ENCODE measurements around the gene PRCC. TPM values are rescaled to one million over a fixed set of nuclear protein-coding genes. Genes with fewer than 3 reads are reported as not detected.
"Not testable (repeated sequence)": the region's sequence is repeated elsewhere in the genome, so short reads cannot be mapped to it uniquely, and the experiment has no call there.

The PRCC gene
- total RNA-seq, 1 donor from 2014 or later = 9.6 TPM

DNA sequence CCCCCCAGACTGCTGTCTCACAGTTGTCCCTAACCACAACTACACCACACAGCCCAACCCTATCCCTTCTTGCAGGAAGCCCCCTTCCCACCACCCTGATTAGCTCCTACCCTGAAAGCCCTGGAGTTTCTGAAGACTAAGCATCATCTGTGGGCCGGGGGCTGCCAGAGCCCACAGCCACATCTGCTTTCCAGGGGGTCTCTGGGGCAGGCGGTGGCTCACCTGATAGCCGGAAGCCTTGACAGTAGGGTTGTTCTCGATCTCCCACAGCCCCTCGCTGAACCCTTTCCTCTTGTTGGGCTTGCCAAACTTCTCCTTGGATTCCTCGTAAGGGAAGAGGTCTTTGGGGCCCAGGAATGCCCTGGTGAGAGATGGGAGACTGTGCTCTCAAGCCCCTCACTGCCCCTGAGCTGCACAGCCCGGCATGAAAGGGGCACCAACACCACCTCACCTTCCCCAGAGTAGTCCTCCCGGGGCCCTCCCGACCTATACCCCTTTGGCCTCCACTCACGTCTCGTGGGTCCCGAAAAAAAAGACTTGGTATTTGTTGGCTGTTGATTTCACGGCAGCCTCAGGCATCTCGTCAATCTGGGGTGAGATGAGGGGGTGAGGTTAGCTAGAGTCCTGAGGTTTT is 22.4 kb upstream of the PRCC start:
- DNase-seq (ENCODE audit: low read depth in 2 of 2) = no peak

DNA sequence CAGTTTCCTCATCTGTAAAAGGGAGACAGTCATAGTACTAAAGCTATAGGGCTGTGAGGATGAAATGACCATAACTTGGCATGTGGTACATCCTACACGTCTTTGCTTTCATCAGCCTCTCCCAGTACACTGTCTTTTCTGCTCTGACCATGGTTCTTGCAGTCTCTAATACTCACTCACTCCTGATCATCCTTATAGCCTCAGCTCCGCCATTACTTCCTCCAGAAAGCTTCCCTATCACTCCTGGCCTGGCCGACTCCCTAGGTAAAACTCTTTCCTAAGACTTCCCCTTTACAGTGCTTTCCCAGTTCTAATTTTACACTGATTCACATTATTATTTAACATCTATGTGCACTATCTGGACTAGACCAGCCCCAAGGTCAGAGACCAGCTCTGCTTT is 21.5 kb upstream of the PRCC start:
- DNase-seq (ENCODE audit: low read depth in 2 of 2) = no peak

DNA sequence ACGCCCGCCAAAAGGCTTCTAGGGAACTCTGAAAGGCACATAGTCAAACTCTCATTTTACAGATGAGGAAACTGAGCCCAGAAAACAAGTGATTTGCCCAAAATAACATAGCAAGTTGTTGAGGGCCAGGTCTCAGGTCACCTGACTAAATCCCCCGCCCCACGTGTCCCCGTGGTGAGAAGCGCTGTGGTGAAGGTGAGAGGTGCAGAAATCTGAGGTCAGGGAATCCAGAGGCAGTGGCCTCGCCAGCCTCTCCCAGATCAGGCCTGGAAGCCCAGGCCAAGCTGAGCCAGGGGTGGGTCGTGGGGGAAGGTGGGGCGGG is 21.0 kb upstream of the PRCC start:
- DNase-seq (ENCODE audit: low read depth in 2 of 2) = no peak

DNA sequence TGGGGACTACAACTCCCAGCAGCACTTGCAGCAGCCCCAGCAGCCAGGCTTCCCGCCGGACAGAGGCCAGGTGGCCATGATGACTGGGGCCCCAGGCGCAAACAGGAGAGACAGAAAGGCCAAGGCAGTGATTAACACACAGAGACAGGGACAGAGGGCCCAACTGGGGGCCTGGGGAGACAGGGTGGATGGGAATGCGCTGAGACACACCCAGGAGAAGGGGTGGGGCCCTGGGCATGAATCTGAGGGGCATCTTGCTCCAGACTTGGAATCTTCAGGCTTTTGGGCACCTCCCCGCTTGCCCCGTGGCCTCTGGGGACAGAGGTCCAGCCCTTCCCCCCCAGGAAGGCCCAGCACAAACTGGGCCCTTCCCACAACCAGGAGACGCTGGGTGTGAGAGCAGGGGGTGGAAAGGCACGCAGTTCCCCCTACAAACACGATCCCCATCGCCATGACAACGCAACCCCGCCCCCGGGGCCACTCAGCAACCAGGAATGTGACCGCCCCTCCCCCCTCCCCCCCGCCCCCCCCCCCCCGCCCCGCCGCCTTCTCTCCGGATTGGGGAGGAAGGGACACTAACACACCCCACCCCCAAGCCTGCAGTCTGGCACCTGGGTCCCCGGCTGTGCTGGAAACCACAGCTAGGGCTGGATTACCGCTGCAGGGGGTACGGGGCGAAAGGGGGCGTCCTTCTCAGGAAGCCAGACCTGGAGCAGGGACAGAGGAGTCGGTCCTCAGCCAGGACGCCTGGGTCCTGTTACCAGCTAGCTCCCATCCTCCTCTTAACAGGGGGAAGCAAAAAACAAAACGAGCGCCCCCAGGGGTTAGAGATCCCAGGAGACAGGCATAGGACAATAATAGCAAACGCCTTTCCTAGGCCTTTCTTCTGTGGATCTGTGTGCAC is 20.4 kb upstream of the PRCC start:
- peak; percentile 91 to 93 for DNase-seq (ENCODE audit: low read depth in 2 of 2)

DNA sequence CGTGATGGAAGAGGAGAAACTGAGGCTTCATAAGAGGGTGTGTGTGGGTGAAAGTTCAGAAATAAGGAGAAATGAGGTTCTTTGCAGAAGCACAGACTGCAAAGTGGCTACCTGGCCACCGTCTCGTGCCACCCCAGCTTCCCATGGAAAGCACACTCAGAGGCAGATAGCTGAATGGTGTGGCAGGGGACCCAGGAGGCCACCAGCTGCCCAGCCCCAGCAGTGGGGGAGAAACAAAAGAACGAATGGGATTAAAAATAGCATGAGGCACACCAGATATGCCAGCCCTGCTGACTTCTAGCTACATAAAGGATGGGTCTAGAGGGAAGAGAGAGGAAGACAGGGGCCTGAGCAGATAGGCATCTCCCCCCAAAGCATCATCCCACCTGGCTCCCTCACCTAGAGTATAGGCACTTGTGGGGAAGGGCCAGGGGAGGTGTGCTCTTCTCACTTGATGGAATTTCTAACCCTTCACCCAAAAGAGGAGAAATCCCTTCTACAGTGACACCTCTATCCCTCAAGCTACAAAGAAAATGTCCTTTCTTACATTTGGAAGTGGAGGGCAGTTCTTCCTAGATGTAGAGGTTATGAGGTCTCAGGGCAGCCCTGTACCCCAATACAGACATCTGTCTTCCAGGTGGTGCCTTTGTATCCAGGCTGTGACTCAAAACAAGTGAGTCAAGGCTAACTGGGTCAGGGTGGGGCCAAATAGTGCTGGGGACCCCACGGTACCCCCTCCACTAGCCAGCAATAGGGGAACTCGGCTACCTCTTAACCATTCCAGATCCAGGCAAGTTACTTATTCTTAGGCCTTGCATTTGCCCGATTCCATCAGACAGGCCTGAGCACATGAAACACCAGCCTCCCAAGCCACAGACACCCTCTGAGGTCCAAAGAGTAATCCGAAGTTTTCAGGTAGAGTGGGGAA is 19.3 kb upstream of the PRCC start:
- no peak for DNase-seq (ENCODE audit: low read depth in 2 of 2)

DNA sequence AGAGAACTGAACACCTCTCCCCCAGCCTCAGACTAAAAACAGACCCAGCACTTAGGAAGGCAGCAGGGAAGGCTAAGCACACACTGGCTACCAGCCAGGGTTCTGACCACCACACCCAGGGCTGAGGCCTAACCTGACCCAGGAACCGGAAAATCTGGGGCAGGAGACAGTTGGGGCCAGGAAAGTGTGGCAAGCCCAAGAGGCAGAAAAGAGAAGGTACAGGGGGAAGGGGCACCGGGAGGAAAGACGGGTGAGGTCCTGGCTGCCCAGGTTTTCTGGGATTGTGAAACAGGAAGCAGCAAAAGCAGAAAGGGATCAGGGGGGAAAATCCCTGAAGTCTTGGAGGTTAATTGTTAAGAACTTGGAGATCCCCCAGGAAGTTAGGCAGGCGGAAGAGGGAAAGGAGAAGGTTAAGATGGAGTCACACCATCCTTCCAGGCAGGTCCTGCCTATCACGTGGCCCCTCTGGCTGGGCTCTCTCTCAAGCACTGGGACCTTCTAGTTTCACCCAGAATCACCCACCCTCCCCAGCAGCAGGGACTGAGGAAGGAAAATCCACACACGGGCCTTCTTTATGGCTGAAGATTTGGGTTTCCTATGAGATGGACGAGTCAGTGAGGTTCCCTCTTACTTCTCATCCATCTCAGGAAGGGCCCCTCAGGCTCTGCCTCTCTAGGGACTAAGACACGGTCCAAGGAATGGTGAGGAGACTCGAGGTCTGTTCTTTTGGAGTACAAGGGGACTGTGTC is 18.5 kb upstream of the PRCC start:
- peak in 1 of 2 donors; percentile 61 for DNase-seq (ENCODE audit: low read depth in 2 of 2)

DNA sequence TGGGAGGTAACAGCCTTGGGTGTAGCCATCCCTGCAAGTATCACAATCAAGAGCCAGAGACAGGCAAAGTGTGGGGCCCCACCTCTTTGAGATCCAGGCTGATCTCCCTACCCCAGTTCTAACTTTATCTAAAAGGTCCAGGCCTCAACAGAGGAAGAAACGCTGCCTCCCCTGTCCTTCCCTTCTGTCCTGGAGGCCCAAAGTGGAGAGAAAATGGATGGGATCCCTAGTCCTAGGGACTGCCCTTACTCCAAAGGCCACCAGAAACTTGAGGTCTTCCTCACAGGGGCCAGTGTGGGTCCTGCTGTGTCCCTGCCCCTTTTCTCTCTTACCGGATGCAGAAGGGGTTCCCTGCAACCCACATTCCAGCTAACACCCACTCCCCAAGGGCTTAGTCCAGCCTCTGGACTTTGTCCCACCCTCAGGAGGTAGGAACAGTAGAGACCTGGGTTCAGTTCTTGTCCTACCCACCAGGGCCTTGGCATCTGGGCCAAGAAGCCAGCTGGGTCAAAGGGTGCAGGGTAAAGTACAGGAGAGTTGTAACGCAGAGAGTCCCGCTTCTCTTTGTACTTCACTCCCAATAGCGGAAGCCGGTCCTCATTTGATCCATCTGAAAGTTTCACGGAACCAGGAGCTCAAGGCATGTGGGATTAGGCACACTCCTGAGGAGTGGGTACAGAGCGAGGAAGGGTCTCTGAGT is 17.8 kb upstream of the PRCC start:
- no peak for DNase-seq (ENCODE audit: low read depth in 2 of 2)

DNA sequence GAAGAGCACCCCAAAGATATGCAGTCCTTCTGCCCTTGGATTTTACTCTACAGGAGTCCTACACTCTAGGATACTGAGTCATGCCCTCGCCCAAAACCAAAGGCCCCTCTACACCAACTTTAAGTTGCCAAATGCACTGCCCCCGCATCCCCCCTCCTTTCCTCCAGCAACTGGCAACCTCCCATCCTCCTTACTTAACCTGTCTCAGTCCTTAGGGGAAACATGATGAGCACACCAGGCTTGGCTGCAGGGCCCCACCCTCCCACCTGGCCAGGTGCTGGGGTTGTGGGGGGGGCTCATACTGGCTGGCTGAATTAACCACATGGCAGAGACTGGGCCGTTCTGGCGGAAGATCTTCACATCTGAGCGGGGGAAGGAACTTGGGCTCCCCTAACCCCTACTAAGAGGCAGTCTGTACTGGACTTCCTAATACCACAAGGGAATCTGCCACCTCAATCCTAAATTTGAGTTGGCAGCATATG is 17.1 kb upstream of the PRCC start:
- DNase-seq (ENCODE audit: low read depth in 2 of 2) = no peak

DNA sequence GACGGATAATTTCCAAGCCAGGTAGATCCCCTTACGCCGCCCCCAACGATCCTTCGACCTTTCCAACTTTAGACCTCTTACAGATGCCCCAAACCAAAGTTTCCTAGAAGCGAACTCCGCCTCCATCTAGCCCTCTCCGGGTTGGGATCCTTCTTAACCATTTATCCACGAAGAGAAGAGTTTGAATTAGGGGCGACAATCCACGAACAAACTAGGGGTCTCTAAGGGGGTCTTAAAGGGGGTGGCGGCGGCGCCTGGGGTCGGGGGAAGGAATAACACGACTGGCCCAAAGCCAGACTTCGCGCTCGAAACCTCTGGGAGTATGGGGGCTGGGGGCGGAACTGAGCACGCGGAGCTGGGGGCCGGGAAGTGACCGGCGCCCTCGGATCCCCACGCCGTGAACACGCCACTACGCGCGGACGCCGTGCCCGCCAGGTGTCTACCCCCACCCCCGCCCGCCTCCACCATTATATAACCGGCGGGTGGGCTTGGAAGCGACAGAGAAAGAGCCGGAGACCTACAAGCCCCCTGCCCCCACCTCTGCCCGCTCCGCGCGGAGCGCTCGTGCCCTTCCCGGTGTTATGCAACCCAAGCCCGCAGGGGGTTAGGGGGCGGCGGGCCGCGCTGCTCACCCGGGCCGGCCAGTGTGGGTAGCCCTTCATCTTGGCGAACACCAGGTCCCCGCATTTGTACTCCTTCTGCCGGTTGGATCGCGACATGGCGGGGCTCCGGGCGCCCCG is 16.5 kb upstream of the PRCC start:
- DNase-seq (ENCODE audit: low read depth in 2 of 2) = peak in 1 of 2 donors; percentile 50

DNA sequence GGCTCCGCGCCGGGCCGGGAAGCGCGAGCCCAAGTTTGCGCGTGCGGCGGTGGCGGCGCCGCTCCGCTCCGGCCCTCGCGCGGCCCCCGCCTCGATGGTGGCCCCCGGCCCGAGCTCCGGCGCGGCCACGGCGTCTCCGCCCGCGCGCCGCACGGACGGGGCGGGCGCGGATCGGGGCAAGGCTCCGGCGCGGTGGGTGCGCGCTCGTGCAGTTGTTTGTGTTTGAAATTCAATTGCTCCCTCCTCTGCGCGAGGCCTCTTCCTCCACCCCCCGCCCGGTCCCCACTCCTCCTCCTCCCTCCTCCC is 15.9 kb upstream of the PRCC start, which contains the start of gene HDGF:
TSS of gene HDGF (minus strand) at position 225 of the 306 bp plus-strand sequence. CDS start 246 bp downstream, outside the sequence.
- DNase-seq (ENCODE audit: low read depth in 2 of 2) = no peak

DNA sequence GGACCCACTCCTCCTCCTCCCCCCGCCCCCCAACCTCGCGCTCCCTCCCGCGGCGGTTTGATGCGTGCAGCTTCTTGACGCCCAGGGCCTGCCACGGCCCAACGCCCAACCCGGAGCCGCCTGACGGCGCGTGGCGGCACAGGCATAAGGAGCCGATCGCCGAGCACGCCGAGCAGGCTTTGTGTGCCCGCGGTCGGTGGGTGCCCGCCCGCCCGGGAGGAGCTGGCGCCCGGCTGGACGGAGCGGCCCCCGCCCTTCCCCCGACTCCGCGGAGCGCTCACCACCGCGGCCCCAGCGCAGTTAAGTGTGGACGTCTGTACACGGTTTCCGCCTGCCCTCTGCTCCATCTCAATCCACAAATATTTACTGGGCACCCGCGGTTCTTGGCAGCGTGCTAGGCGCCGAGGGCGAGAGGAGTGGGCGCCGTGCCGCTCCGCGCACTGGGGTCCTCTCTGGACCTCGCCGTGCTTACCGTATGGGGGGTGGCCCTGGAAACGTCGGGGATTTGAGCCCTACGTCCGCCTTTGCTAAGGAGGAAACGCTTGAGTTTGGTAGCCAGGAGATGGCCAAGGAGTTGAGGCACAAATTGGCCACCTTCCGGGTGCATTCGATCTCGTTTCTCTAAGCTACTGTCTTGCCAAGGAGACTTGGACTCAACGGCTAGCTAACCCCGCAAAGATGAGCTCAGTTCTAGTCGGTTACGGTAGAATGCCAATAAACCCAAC is 15.4 kb upstream of the PRCC start:
- peak; percentile 90 to 98 for DNase-seq (ENCODE audit: low read depth in 2 of 2)

DNA sequence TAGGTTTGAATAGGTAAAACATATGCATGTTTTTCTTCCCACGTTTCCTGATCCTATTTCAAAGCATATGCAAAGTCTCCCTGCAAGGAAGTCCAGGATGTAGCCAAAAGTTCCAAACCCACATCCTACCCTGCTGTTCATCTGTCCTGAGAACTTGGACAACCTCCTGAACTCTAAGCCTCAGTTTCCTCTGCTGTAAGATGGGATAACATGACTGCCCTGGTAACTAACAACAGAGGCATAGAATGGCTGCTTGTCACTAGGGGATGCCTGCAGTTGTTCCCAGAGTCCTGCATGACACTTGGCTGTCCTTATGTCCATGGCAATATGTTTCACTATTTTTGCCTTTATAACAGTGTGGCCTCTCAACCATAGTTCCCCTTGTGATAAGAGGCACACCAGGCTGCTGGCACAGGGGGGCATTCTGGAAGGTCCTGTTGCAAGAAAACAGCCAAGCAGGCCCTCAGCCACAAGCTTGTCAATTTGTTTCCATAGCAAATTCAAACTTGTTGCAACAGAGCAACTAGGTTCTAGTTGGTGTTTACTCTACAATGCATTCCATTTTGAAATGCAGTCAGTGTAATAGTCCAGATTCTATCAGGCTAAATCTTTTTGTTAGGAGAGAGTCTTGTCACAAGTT is 14.4 kb upstream of the PRCC start:
- DNase-seq (ENCODE audit: low read depth in 2 of 2) = no peak

DNA sequence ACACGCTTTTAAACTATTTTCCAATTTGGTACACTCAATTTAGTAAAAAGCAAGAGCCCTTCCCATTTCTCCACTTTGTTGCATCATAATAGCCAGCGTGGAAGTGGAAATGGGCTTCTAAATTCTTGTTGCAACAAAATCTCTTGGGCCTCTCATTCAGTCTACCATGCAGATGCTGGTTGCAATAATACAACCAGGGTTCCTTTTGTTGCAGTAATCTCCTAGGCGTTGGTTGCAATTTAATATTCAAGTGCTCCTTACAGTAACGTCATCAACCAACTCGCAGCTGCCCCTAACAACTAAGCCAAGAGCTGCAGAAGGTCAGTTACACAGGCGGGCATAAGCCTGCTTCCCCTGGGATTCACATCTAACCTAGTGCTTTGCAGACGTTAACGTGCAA is 13.1 kb upstream of the PRCC start:
- no peak for DNase-seq (ENCODE audit: low read depth in 2 of 2)

DNA sequence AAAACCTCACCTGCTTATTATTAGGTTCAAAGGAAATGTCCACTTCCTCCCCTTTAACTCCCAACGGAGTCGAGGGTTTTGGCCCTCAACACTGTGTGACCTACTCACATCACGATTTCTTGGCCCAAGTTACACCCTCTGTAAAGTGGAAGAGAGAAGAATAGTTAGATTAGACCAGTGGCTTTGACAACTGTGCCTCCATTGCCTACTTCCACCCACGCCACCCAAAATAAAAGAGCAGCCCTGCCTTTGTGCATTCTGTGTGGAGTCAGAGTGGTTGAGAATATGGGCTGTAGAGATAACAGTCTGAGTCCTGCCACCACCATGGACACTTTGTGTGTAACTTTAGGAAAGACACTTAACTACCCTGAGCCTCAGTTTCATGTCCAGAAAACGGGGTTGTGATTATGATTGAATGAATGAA is 11.8 kb upstream of the PRCC start:
- no peak for DNase-seq (ENCODE audit: low read depth in 2 of 2)

DNA sequence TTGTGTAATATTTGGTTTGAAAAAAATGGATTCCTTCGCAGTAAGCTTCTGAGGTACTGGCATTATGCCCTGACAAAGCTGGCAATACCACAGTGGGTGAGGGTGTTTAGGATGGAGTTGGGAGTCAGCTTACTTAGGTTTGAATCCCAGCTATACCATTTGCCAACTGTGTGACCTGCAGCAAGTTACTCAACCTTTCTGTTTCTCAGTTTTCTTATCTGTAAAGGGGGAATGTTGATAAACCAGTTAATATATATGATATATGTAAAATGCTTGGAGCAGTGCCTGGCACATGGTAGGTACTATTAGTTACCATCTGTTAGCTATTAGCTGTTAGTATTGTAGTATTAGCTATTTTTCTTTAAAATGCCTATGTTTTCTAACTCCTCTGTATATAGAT is 11.0 kb upstream of the PRCC start:
- no peak for DNase-seq (ENCODE audit: low read depth in 2 of 2)

DNA sequence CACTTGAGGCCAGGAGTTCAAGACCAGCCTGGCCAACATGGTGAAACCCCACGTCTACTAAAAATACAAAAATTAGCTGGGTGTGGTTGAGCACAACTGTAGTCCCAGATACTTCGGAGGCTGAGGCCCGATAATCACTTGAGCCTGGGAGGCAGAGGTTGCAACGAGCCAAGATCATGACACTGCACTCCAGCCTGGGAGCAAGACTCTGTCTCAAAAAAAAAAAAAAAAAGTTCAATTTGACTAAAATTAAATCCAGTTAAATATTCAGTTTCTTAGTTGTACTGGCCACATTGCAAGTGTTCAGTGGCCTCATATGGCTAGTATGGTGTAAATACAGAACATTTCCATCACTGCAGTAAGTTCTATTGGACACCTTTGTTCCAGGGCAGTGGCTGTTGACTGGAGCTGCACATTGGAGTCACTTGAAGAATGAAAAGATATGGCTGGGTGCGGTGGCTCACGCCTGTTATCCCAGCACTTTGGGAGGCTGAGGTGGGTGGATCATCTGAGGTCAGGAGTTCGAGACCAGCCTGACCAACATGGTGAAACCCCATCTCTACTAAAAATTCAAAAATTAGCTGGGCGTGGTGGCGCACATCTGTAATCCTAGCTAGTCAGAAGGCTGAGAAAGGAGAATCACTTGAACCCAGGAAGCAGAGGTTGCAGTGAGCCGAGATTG is 9.6 kb upstream of the PRCC start:
- not testable (repeated sequence) for DNase-seq (ENCODE audit: low read depth in 2 of 2)

DNA sequence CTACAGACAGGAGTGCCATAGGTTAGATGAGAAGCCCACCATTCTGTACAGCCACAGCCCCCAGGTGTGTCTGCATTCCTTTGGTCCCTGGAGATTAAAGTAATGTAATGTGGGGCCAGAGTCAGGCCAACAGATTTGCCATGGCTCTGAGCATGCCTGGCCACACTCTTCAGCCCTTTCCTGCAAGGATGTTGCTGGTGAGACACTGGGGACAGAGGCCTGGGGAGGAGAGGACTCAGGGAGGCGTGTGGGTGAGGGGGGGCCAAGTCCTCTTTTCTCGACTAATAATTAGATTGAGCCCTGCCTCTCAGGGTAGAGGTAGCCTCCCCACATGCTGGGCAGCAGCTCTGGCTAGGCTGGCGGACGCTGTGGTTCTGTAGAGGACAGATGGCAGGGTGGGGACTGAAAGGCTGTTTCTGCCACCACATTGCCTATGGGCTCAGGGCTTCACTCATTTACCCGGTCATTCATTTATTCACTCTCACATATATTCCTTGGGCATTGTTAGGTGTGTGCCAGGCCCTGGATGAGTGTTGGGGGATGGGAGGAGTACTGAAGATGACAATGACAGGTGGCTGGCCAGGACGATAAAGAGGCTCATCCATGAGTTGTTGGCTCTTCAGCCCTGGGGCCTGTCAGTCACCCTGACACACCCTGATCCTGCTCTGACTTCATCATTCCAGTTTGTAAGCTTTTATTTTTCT is 7.1 kb upstream of the PRCC start:
- no peak for DNase-seq (ENCODE audit: low read depth in 2 of 2)

DNA sequence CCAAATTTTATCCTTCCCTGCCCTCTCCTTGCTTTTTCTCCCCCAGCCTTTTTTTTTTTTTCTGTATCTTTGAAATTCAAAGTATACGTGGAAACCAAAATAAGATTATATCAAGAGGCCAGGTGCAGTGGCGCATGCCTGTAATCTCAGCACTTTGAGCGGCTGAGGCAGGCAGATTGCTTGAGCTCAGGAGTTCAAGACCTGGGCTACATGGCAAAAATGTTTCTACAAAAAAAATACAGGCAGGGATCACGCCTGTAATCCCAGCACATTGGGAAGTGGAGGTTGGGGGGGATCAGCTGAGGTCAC is 6.6 kb upstream of the PRCC start:
- DNase-seq (ENCODE audit: low read depth in 2 of 2) = no peak

All from dermis microvascular lymphatic vessel endothelial cell (primary cell).